ENCODE results near the gene ORAI1.
A peak's percentile ranks its signal among the peaks of the same experiment; 100 is the strongest.
"Not testable (repeated sequence)": the region's sequence is repeated elsewhere in the genome, so short reads cannot be mapped to it uniquely, and the experiment has no call there.

ORAI1 gene

GRCh38 chr12:121651320-121651719, 25.0 kb downstream of the ORAI1 start:
- no peak for DNase-seq

GRCh38 chr12:121652767-121653497, 26.6 kb downstream of the ORAI1 start:
- DNase-seq, result no peak

GRCh38 chr12:121653999-121654398, 27.7 kb downstream of the ORAI1 start:
- no peak for DNase-seq

GRCh38 chr12:121656122-121656521, 29.8 kb downstream of the ORAI1 start:
- DNase-seq, result no peak

GRCh38 chr12:121657305-121658008, 31.1 kb downstream of the ORAI1 start:
- DNase-seq, result no peak

GRCh38 chr12:121661353-121662105, 35.2 kb downstream of the ORAI1 start:
- DNase-seq, result not testable (repeated sequence)

- DNase-seq, result no peak
These were observed 37.2 kb downstream of the ORAI1 start for GRCh38 chr12:121663610-121663929.

- DNase-seq, result not testable (repeated sequence)
These were observed 40.5 kb downstream of the ORAI1 start for GRCh38 chr12:121666829-121667228.

GRCh38 chr12:121668750-121669520, 42.6 kb downstream of the ORAI1 start:
- peak; percentile 78 for DNase-seq

- no peak for DNase-seq
These were observed 43.2 kb downstream of the ORAI1 start, which contains the start of gene MORN3 for GRCh38 chr12:121669521-121669900. TSS of gene MORN3 (minus strand) at chr12:121669654. CDS start at chr12:121669483, 171 bp downstream.

- DNase-seq, result no peak
These were observed 46.7 kb downstream of the ORAI1 start for GRCh38 chr12:121673013-121673511.

- DNase-seq, result no peak
These were observed 49.9 kb downstream of the ORAI1 start for GRCh38 chr12:121676190-121676589.

- DNase-seq, result no peak
These were observed 52.0 kb downstream of the ORAI1 start for GRCh38 chr12:121678305-121678704.

- DNase-seq, result no peak
These were observed 52.5 kb downstream of the ORAI1 start for GRCh38 chr12:121678716-121679300.

- DNase-seq, result not testable (repeated sequence)
These were observed 53.4 kb downstream of the ORAI1 start for GRCh38 chr12:121679661-121680197.

GRCh38 chr12:121688966-121689365, 62.6 kb downstream of the ORAI1 start:
- DNase-seq, result no peak

GRCh38 chr12:121689430-121689829, 63.1 kb downstream of the ORAI1 start:
- no peak for DNase-seq

All from CD4-positive, alpha-beta T cell treated with Interleukin-6 for 4 hours (primary cell).